Mesendoderm (in vitro differentiated cells): ENCODE results near the gene HOPX.
"Not testable (repeated sequence)": the region's sequence is repeated elsewhere in the genome, so short reads cannot be mapped to it uniquely, and the experiment has no call there.

Source experiments
- DNase-seq: peaks from one replicate; pipeline ENCODE4 v3.0.0; 2013
- H2AK5ac ChIP-seq: 2 replicates; pipeline ENCODE4 v1.6.1; 2013; ENCODE audit warnings: low read length, inconsistent platforms
- H2BK120ac ChIP-seq: 2 replicates; pipeline ENCODE4 v1.6.1; 2013; ENCODE audit warnings: low read depth, mild to moderate bottlenecking, low read length, moderate library complexity, mixed read lengths
- H2BK15ac ChIP-seq: replicated peaks from 2 replicates; pipeline ENCODE4 v1.6.1; 2013; ENCODE audit warnings: low read depth, mild to moderate bottlenecking, moderate library complexity
- H2BK5ac ChIP-seq: 2 replicates; pipeline ENCODE4 v1.6.1; 2013; ENCODE audit warnings: low read length, inconsistent platforms
- H3K18ac ChIP-seq: 2 replicates; pipeline ENCODE4 v1.6.1; 2013; ENCODE audit warnings: mild to moderate bottlenecking, low read length, mixed read lengths
- H3K23ac ChIP-seq: one replicate; pipeline ENCODE4 v1.6.1; 2013; ENCODE audit warnings: low read length
- H3K27ac ChIP-seq: 2 replicates; pipeline ENCODE4 v1.5.1; 2013; ENCODE audit warnings: low read depth, mild to moderate bottlenecking, inconsistent platforms, low read length, moderate library complexity
- H3K27me3 ChIP-seq: 2 replicates; pipeline ENCODE4 v1.6.1; 2013; ENCODE audit warnings: low read length, control low read depth, mild to moderate bottlenecking, inconsistent platforms; ENCODE audit not compliant: insufficient read depth, poor library complexity
- H3K36me3 ChIP-seq: 2 replicates; pipeline ENCODE4 v1.6.1; 2013; ENCODE audit warnings: low read length, inconsistent platforms; ENCODE audit not compliant: control insufficient read depth, insufficient read depth
- H3K4ac ChIP-seq: one replicate; pipeline ENCODE4 v1.6.1; 2013; ENCODE audit warnings: low read depth, mild to moderate bottlenecking, low read length, moderate library complexity
- H3K4me1 ChIP-seq: 2 replicates; pipeline ENCODE4 v1.6.1; 2013; ENCODE audit warnings: low read depth, low read length, inconsistent platforms; ENCODE audit not compliant: control insufficient read depth
- H3K4me2 ChIP-seq: 2 replicates; pipeline ENCODE4 v1.6.1; 2013; ENCODE audit warnings: low read length
- H3K4me3 ChIP-seq: 2 replicates; pipeline ENCODE4 v1.5.1; 2013; ENCODE audit warnings: mild to moderate bottlenecking, low read length
- H3K56ac ChIP-seq: one replicate; pipeline ENCODE4 v1.6.1; 2013; ENCODE audit warnings: low read length
- H3K79me1 ChIP-seq: 2 replicates; pipeline ENCODE4 v1.6.1; 2013; ENCODE audit warnings: low read length, inconsistent platforms
- H3K79me2 ChIP-seq: 2 replicates; pipeline ENCODE4 v1.6.1; 2013; ENCODE audit warnings: mild to moderate bottlenecking, low read length; ENCODE audit not compliant: control insufficient read depth, insufficient read depth
- H3K9ac ChIP-seq: 2 replicates; pipeline ENCODE4 v1.6.1; 2013; ENCODE audit warnings: low read length, inconsistent platforms
- H4K5ac ChIP-seq: one replicate; pipeline ENCODE4 v1.6.1; 2013; ENCODE audit warnings: low read length
- H4K8ac ChIP-seq: one replicate; pipeline ENCODE4 v1.6.1; 2013; ENCODE audit warnings: low read depth, mild to moderate bottlenecking, control low read depth, low read length, moderate library complexity
- WGBS: extraction: QIAGEN DNeasy Blood & Tissue Kit; methylation state at CpG from one replicate; pipeline ENCODE4 v1.1.7; 2013; ENCODE audit warnings: low lambda C conversion rate, missing lambda C conversion rate; ENCODE audit not compliant: insufficient coverage; ENCODE audit errors: extremely low coverage; 5-methylcytosine and 5-hydroxymethylcytosine counted together

The HOPX gene

GRCh38 chr4:56640621-56641493 lies 40.2 kb downstream of the HOPX start:
- no peak overlapping the region for H2BK5ac ChIP-seq
- no peak overlapping the region for H4K8ac ChIP-seq
- DNase-seq: no peak
- H3K9ac ChIP-seq: no peak overlapping the region
- H3K23ac ChIP-seq: no peak overlapping the region
- H3K4me2 ChIP-seq: no peak overlapping the region
- no peak overlapping the region for H3K18ac ChIP-seq
- H3K4me3 ChIP-seq: no peak overlapping the region
- H4K5ac ChIP-seq: no peak overlapping the region
- H2BK15ac ChIP-seq: no peak overlapping the region
- WGBS: no CpG with 5 or more reads among the region's 5 CpGs
- no peaks in the 10 kb centered on the region for H3K79me1 ChIP-seq
- no peak overlapping the region for H3K56ac ChIP-seq
- H2BK120ac ChIP-seq: no peak overlapping the region
- no peak overlapping the region for H3K27ac ChIP-seq
- H3K27me3 ChIP-seq: no peaks in the 10 kb centered on the region
- no peaks in the 10 kb centered on the region for H3K79me2 ChIP-seq
- no peak overlapping the region for H3K4ac ChIP-seq
- no peak overlapping the region for H2AK5ac ChIP-seq
- no peaks in the 10 kb centered on the region for H3K4me1 ChIP-seq
- H3K36me3 ChIP-seq: no peaks in the 10 kb centered on the region

DNA sequence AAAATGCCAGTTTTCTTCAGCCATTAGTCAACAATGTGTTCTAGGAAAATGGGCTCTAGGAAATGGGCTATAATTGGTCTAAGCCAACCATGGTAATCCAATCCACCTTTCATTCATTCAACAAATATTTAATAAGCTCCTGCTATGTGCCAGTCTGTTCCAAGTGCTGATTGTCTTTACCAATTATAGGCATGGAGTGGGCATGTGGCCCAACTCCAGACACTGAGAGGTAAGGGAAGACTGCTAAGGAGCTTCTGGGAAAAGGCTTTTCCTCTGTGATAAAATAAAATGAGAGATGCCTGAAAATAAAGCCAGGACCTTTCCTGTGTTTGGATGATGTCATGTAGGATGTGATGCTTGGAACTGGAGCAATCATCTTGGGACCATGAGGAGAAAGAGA lies 43.3 kb downstream of the HOPX start:
- Histone ChIP-seq H3K4ac (no peak overlapping the region), H3K79me1 (no peaks in the 10 kb centered on the region), H4K8ac (no peak overlapping the region), H3K4me2 (no peak overlapping the region), H3K36me3 (no peaks in the 10 kb centered on the region), H4K5ac (no peak overlapping the region), H2BK5ac (no peak overlapping the region), H3K18ac (no peak overlapping the region), H2BK120ac (no peak overlapping the region), H2AK5ac (no peak overlapping the region), H3K4me1 (no peaks in the 10 kb centered on the region), H3K79me2 (no peaks in the 10 kb centered on the region), H3K56ac (no peak overlapping the region), H3K9ac (no peak overlapping the region), H3K27me3 (no peaks in the 10 kb centered on the region), H3K4me3 (no peak overlapping the region), H3K23ac (no peak overlapping the region), H2BK15ac (no peak overlapping the region), H3K27ac (no peak overlapping the region)
- no peak for DNase-seq

GRCh38 chr4:56637154-56637553 lies 43.9 kb downstream of the HOPX start:
- Histone ChIP-seq H3K27ac (no peak overlapping the region), H3K4me2 (no peak overlapping the region), H3K9ac (no peak overlapping the region), H2BK5ac (no peak overlapping the region), H4K5ac (no peak overlapping the region), H3K23ac (no peak overlapping the region), H3K4me3 (no peak overlapping the region), H2BK120ac (no peak overlapping the region), H3K56ac (no peak overlapping the region), H2AK5ac (no peak overlapping the region), H3K36me3 (no peaks in the 10 kb centered on the region), H3K18ac (no peak overlapping the region), H4K8ac (no peak overlapping the region), H3K79me2 (no peaks in the 10 kb centered on the region), H3K4ac (no peak overlapping the region), H2BK15ac (no peak overlapping the region), H3K27me3 (no peaks in the 10 kb centered on the region), H3K4me1 (no peaks in the 10 kb centered on the region), H3K79me1 (no peaks in the 10 kb centered on the region)
- no CpG with 5 or more reads among the region's 1 CpG for WGBS
- no peak for DNase-seq

DNA sequence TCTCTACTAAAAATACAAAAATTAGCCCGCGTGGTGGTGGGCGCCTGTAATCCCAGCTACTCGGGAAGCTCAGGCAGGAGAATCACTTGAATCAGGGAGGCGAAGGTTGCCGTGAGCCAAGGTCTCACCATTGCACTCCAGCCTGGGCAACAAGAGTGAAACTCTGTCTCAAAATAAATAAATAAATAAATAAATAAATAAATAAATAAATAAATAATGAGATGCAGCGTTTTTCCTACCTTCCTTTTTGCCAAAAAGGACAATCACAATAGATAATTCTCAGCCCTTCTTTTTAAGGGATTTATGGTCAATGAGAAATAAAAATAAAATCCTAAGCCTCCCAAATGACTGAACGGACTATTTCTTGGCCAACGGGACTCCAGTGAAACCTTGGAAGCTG lies 46.1 kb downstream of the HOPX start:
- H4K5ac ChIP-seq, H3K4ac ChIP-seq, H3K18ac ChIP-seq, H3K23ac ChIP-seq, H4K8ac ChIP-seq, H3K79me1 ChIP-seq, H3K4me2 ChIP-seq, H3K9ac ChIP-seq, H3K79me2 ChIP-seq, H3K4me3 ChIP-seq, H2AK5ac ChIP-seq, H2BK120ac ChIP-seq, DNase-seq, H3K27me3 ChIP-seq, H3K56ac ChIP-seq, H2BK15ac ChIP-seq, H3K4me1 ChIP-seq, H3K36me3 ChIP-seq, H3K27ac ChIP-seq, H2BK5ac ChIP-seq: not testable (repeated sequence)
- WGBS: no CpG with 5 or more reads among the region's 9 CpGs

GRCh38 chr4:56633486-56633885 lies 47.6 kb downstream of the HOPX start:
- Histone ChIP-seq H2BK5ac (no peak overlapping the region), H3K18ac (no peak overlapping the region), H3K4me2 (no peak overlapping the region), H3K27me3 (no peaks in the 10 kb centered on the region), H4K8ac (no peak overlapping the region), H2BK15ac (no peak overlapping the region), H3K79me2 (no peaks in the 10 kb centered on the region), H3K9ac (no peak overlapping the region), H3K23ac (no peak overlapping the region), H3K4me3 (no peak overlapping the region), H2AK5ac (no peak overlapping the region), H4K5ac (no peak overlapping the region), H3K56ac (no peak overlapping the region), H2BK120ac (no peak overlapping the region), H3K4ac (no peak overlapping the region), H3K27ac (no peak overlapping the region), H3K79me1 (no peaks in the 10 kb centered on the region), H3K36me3 (no peaks in the 10 kb centered on the region), H3K4me1 (no peaks in the 10 kb centered on the region)
- no peak for DNase-seq
- WGBS: no CpG with 5 or more reads among the region's 7 CpGs
